CD14-positive monocyte (primary cell): ENCODE data around the gene NNAT. TPM values are rescaled to one million over a fixed set of nuclear protein-coding genes. Genes with fewer than 3 reads are reported as not detected.

Experiments
- DNase-seq, 3 donors: peaks; one replicate each; pipeline ENCODE4 v3.0.0-alpha.2; 2011 to 2022
- H2AFZ ChIP-seq: 2 replicates; pipeline ENCODE4 v1.6.0; 2012; ENCODE audit warnings: mild to moderate bottlenecking, low read depth, low read length, inconsistent platforms; ENCODE audit not compliant: insufficient read depth, poor library complexity, severe bottlenecking
- H3K27ac ChIP-seq, 2 donors: 1 replicate in 1 of 2; 2 replicates in 1 of 2; pipeline ENCODE4 v1.5.1; 2012 to 2013; ENCODE audit warnings: low read length in 2 of 2, control low read depth in 1 of 2, inconsistent platforms in 1 of 2, low read depth in 1 of 2, mild to moderate bottlenecking in 1 of 2
- H3K27me3 ChIP-seq, 2 donors: one replicate each; pipeline versions ENCODE4 v1.6.0 to v1.6.1; 2011 to 2013; ENCODE audit warnings: low read length in 2 of 2; ENCODE audit not compliant: control insufficient read depth in 2 of 2, insufficient read depth in 2 of 2
- H3K36me3 ChIP-seq, 2 donors: replicated peaks in 1 of 2; 1 replicate in 1 of 2; 2 replicates in 1 of 2; pipeline versions ENCODE4 v1.5.1 to v1.6.1; 2012 to 2013; ENCODE audit warnings: low read length in 2 of 2, control low read depth in 1 of 2, inconsistent platforms in 1 of 2, mild to moderate bottlenecking in 1 of 2; ENCODE audit not compliant: insufficient read depth in 2 of 2, control insufficient read depth in 1 of 2
- H3K4me1 ChIP-seq, 2 donors: 1 replicate in 1 of 2; 2 replicates in 1 of 2; pipeline versions ENCODE4 v1.5.1 to v1.6.1; 2012 to 2013; ENCODE audit warnings: low read length in 2 of 2, control low read depth in 1 of 2, inconsistent platforms in 1 of 2, mild to moderate bottlenecking in 1 of 2, moderate library complexity in 1 of 2; ENCODE audit not compliant: insufficient read depth in 2 of 2, control insufficient read depth in 1 of 2
- H3K4me2 ChIP-seq: replicated peaks from 2 replicates; pipeline ENCODE3; 2012; ENCODE audit warnings: low read length, moderate library complexity, mild to moderate bottlenecking; ENCODE audit not compliant: poor library complexity, severe bottlenecking; ENCODE audit errors: extremely low read depth
- H3K4me3 ChIP-seq, 3 experiments: fragments of 200-600 bp in 1 of 3; sonication (generic) in 1 of 3; replicated peaks in 1 of 3; 1 replicate in 2 of 3; 2 replicates in 1 of 3; pipeline ENCODE4 v1.5.1; 2011 to 2013; ENCODE audit warnings: low read length in 3 of 3, mild to moderate bottlenecking in 3 of 3, control low read depth in 2 of 3, low read depth in 2 of 3, inconsistent platforms in 1 of 3, moderate library complexity in 1 of 3
- H3K79me2 ChIP-seq: 2 replicates; pipeline ENCODE4 v1.6.0; 2012; ENCODE audit warnings: mild to moderate bottlenecking, control low read depth, inconsistent platforms, low read length, moderate library complexity; ENCODE audit not compliant: insufficient read depth
- H3K9ac ChIP-seq: 2 replicates; pipeline ENCODE4 v1.6.0; 2017; ENCODE audit warnings: low read length, mild to moderate bottlenecking; ENCODE audit not compliant: insufficient read depth, poor library complexity, severe bottlenecking
- H3K9me3 ChIP-seq, 2 donors: replicated peaks in 1 of 2; 1 replicate in 1 of 2; 2 replicates in 1 of 2; pipeline versions ENCODE4 v1.5.1 to v1.6.1; 2012 to 2013; ENCODE audit warnings: low read length in 2 of 2, control low read depth in 1 of 2; ENCODE audit not compliant: control insufficient read depth in 1 of 2, insufficient read depth in 1 of 2
- H4K20me1 ChIP-seq: 2 replicates; pipeline ENCODE4 v1.6.0; 2012; ENCODE audit warnings: mild to moderate bottlenecking, low read length, control low read depth, moderate library complexity; ENCODE audit not compliant: insufficient read depth
- H3K27ac Mint-ChIP-seq, 7 donors: one replicate each; pipeline ENCODE4 v1.8.0; 2020; ENCODE audit warnings: mild to moderate bottlenecking in 7 of 7, mixed read lengths in 7 of 7, moderate library complexity in 6 of 7, inconsistent platforms in 2 of 7
- H3K27me3 Mint-ChIP-seq, 3 donors: one replicate each; pipeline ENCODE4 v1.8.0; 2021 to 2022; ENCODE audit warnings: low read depth in 3 of 3, mild to moderate bottlenecking in 3 of 3, mixed read lengths in 3 of 3, moderate library complexity in 3 of 3, inconsistent platforms in 1 of 3
- H3K36me3 Mint-ChIP-seq, 2 donors: one replicate each; pipeline ENCODE4 v1.8.0; 2020; ENCODE audit warnings: mixed read lengths in 2 of 2, inconsistent platforms in 1 of 2, mild to moderate bottlenecking in 1 of 2
- H3K4me1 Mint-ChIP-seq: one replicate; pipeline ENCODE4 v1.8.0; 2020; ENCODE audit warnings: mild to moderate bottlenecking, mixed read lengths
- H3K4me3 Mint-ChIP-seq, 2 donors: one replicate each; pipeline ENCODE4 v1.8.0; 2020; ENCODE audit warnings: mild to moderate bottlenecking in 2 of 2, mixed read lengths in 2 of 2, moderate library complexity in 1 of 2
- H3K9me3 Mint-ChIP-seq, 7 donors: one replicate each; pipeline ENCODE4 v1.8.0; 2020 to 2022; ENCODE audit warnings: mixed read lengths in 7 of 7, mild to moderate bottlenecking in 6 of 7, moderate library complexity in 6 of 7, inconsistent platforms in 2 of 7
- WGBS: methylation state at CpG from one replicate; pipeline ENCODE4 v1.1.5; 2013; ENCODE audit warnings: missing lambda C conversion rate; ENCODE audit not compliant: insufficient coverage; 5-methylcytosine and 5-hydroxymethylcytosine counted together
- intact Hi-C, 2 donors: fragments of 100-400 bp; cut with micrococcal nuclease; formaldehyde crosslinking; loops; one replicate each; pipeline versions ENCODE4 v1.15.0 to v1.15.1; 2023
- polyA plus RNA-seq, 3 donors: library from polyadenylated mRNA; depleted of rRNA in 1 of 3; unstranded in 2 of 3; stranded (reverse) in 1 of 3; fragments of 300-500 nt in 2 of 3; fragments of >200 nt in 1 of 3; fragmentation: Illumina TruSeq in 2 of 3; gene quantifications; 1 replicate in 2 of 3; 2 replicates in 1 of 3; pipeline ENCODE4 v1.2.3, GENCODE V29; 2012 to 2021
- TF ChIP-seq, protein P1 (sequence below): fragments of 200-600 bp; IDR thresholded peaks from one replicate; pipeline ENCODE4 v1.8.0; 2022; ENCODE audit warnings: antibody characterized with exemption, mild to moderate bottlenecking

NNAT gene
- polyA plus RNA-seq, 3 donors: not detected

DNA sequence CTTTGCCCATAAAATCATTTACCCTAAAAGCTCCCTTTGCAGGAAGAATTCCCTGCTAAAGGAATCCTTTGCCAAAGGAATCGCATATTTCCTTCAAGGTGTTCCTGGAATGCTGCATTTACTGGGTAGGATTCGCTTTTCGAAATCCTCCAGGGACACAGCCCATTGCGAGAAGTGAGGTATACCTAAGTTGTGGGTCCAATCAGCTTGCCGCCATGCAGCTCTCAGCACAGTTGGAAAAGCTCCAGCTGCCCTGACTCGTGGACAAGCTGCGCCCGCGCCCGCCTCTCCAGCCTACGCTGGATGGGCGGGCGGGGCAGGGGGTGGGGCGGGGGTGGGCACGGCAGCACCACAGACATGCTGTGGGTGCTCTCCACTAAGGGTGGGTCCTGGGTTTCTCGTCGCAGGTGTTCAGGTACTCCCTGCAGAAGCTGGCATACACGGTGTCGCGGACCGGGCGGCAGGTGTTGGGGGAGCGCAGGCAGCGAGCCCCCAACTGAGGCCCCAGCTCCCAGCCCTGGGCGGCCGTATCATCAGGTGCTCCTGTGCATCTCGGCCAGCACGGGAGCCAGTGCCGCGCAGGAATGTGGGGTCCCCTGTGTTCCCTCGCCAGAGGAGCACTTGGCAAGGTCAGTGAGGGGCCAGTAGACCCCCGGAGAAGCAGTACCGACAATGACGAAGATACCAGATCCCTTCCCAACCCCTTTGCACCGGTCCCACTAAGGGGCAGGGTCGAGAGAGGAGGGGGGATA, 1.4 kb downstream of the NNAT start:
- Mint-ChIP-seq H3K4me3 (peak overlapping the region; percentile 20 to 39), H3K36me3 (peaks cover 55 to 58% of the 10 kb centered on the region in 2 donors), H3K27ac (no peak overlapping the region), H3K27me3 (peaks cover 18 to 34% (median 25%) of the 10 kb centered on the region in 3 donors), H3K9me3 (peaks cover 0 to 21% (median 14%) of the 10 kb centered on the region in 7 donors), H3K4me1 (peaks cover 56% of the 10 kb centered on the region)
- peaks cover 4 to 26% of the 10 kb centered on the region in 2 donors for H3K27me3 ChIP-seq
- H4K20me1 ChIP-seq: peaks cover 94% of the 10 kb centered on the region
- no peak overlapping the region for H3K4me3 ChIP-seq
- no peak for DNase-seq
- no peak overlapping the region for H3K4me2 ChIP-seq
- H3K4me1 ChIP-seq: peaks cover 26 to 31% of the 10 kb centered on the region in 2 donors
- no peak overlapping the region for H3K27ac ChIP-seq
- WGBS: 98% methylated on average over 26 of the region's 36 CpGs
- intact Hi-C loops: loop anchor here (10.0 kb wide), 2 partner anchors 118 to 258 kb away; partner anchors contain the start of gene GHRH (in 1 of the 2)
- peaks cover 0 to 14% of the 10 kb centered on the region in 2 donors for H3K9me3 ChIP-seq
- H3K9ac ChIP-seq: no peak overlapping the region
- peaks cover 97% of the 10 kb centered on the region for H3K79me2 ChIP-seq
- peaks cover 18 to 51% of the 10 kb centered on the region in 2 donors for H3K36me3 ChIP-seq
- no peak overlapping the region for H2AFZ ChIP-seq
- TF ChIP-seq, protein P1, sequence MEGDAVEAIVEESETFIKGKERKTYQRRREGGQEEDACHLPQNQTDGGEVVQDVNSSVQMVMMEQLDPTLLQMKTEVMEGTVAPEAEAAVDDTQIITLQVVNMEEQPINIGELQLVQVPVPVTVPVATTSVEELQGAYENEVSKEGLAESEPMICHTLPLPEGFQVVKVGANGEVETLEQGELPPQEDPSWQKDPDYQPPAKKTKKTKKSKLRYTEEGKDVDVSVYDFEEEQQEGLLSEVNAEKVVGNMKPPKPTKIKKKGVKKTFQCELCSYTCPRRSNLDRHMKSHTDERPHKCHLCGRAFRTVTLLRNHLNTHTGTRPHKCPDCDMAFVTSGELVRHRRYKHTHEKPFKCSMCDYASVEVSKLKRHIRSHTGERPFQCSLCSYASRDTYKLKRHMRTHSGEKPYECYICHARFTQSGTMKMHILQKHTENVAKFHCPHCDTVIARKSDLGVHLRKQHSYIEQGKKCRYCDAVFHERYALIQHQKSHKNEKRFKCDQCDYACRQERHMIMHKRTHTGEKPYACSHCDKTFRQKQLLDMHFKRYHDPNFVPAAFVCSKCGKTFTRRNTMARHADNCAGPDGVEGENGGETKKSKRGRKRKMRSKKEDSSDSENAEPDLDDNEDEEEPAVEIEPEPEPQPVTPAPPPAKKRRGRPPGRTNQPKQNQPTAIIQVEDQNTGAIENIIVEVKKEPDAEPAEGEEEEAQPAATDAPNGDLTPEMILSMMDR: no peak

DNA sequence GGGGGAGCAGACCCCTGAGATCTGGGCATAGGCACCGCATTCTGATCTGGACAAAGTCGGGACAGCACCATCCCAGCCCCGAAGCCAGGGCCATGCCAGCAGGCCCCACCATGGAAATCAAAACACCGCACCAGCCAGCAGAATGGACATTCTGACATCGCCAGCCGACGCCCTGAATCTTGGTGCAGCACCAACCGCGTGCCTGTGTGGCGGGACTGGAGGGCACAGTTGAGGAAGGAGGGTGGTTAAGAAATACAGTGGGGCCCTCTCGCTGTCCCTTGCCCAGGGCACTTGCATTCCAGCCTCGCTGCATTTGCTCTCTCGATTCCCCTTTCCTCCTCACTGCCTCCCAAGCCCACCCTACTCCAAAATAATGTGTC, 2.0 kb downstream of the NNAT start:
- peaks cover 0 to 14% of the 10 kb centered on the region in 2 donors for H3K9me3 ChIP-seq
- DNase-seq: no peak
- H3K4me1 ChIP-seq: peaks cover 28 to 32% of the 10 kb centered on the region in 2 donors
- Mint-ChIP-seq H3K27ac (no peak overlapping the region), H3K4me3 (peak overlapping the region in 1 of 2 donors; percentile 20), H3K36me3 (peaks cover 49 to 53% of the 10 kb centered on the region in 2 donors), H3K9me3 (peaks cover 0 to 21% (median 14%) of the 10 kb centered on the region in 7 donors), H3K4me1 (peaks cover 59% of the 10 kb centered on the region), H3K27me3 (peaks cover 20 to 34% (median 25%) of the 10 kb centered on the region in 3 donors)
- 100% methylated on average over 4 of the region's 13 CpGs for WGBS
- H2AFZ ChIP-seq: no peak overlapping the region
- no peak overlapping the region for H3K4me3 ChIP-seq
- intact Hi-C loops: loop anchor here (10.0 kb wide), 2 partner anchors 118 to 258 kb away; partner anchors contain the start of gene GHRH (in 1 of the 2)
- peaks cover 94% of the 10 kb centered on the region for H3K79me2 ChIP-seq
- H4K20me1 ChIP-seq: peaks cover 88% of the 10 kb centered on the region
- no peak overlapping the region for H3K9ac ChIP-seq
- H3K36me3 ChIP-seq: peaks cover 13 to 46% of the 10 kb centered on the region in 2 donors
- no peak overlapping the region for H3K27ac ChIP-seq
- peaks cover 4 to 26% of the 10 kb centered on the region in 2 donors for H3K27me3 ChIP-seq
- H3K4me2 ChIP-seq: no peak overlapping the region
- TF ChIP-seq, protein P1: no peak
